Activated T-cell treated with anti-CD3 and anti-CD28 coated beads, Interleukin-2, amount 50 U/mL, for 4 hours (primary cell): ENCODE measurements around the gene CCDC188. TPM values are rescaled to one million over a fixed set of nuclear protein-coding genes. Genes with fewer than 3 reads are reported as not detected.

Experiments
- ATAC-seq, 2 donors: fragments of 200-7000 bp; cut with Tn5 transposase; one replicate each; pipeline ENCODE4 v1.10.0; 2021
- DNase-seq: peaks from one replicate; pipeline ENCODE4 v3.0.0-alpha.2; 2020
- H3K27me3 Mint-ChIP-seq: one replicate; pipeline ENCODE4 v1.8.0; 2021; ENCODE audit warnings: low read depth, mixed read lengths
- H3K36me3 Mint-ChIP-seq: one replicate; pipeline ENCODE4 v1.8.0; 2022; ENCODE audit warnings: mixed read lengths; ENCODE audit not compliant: insufficient read depth
- H3K4me1 Mint-ChIP-seq: one replicate; pipeline ENCODE4 v1.8.0; 2021; ENCODE audit warnings: low read depth, mixed read lengths
- H3K4me3 Mint-ChIP-seq: one replicate; pipeline ENCODE4 v1.8.0; 2021; ENCODE audit warnings: mild to moderate bottlenecking, moderate library complexity, mixed read lengths
- H3K9me3 Mint-ChIP-seq: one replicate; pipeline ENCODE4 v1.8.0; 2021; ENCODE audit warnings: mixed read lengths
- total RNA-seq, 3 donors: library from RNA; stranded (reverse); gene quantifications; one replicate each; pipeline ENCODE4 v1.2.1, GENCODE V29; 2021

The CCDC188 gene
- total RNA-seq, 3 donors from 2014 or later: not detected

- H3K4me1 Mint-ChIP-seq: peaks cover 45% of the 10 kb centered on the region
- no peak overlapping the region for H3K4me3 Mint-ChIP-seq
- ATAC-seq: no peak
- H3K9me3 Mint-ChIP-seq: no peaks in the 10 kb centered on the region
- DNase-seq: no peak
- H3K27me3 Mint-ChIP-seq: no peaks in the 10 kb centered on the region
- peaks cover 20% of the 10 kb centered on the region for H3K36me3 Mint-ChIP-seq
Measured at GRCh38 chr22:20102203-20102780, 48.6 kb downstream of the CCDC188 start.

GRCh38 chr22:20101638-20102037 lies 49.2 kb downstream of the CCDC188 start:
- H3K9me3 Mint-ChIP-seq: no peaks in the 10 kb centered on the region
- peaks cover 26% of the 10 kb centered on the region for H3K36me3 Mint-ChIP-seq
- ATAC-seq: no peak
- no peak for DNase-seq
- H3K27me3 Mint-ChIP-seq: no peaks in the 10 kb centered on the region
- peaks cover 47% of the 10 kb centered on the region for H3K4me1 Mint-ChIP-seq
- no peak overlapping the region for H3K4me3 Mint-ChIP-seq

- no peak for ATAC-seq
- H3K27me3 Mint-ChIP-seq: no peaks in the 10 kb centered on the region
- H3K4me3 Mint-ChIP-seq: no peak overlapping the region
- no peaks in the 10 kb centered on the region for H3K9me3 Mint-ChIP-seq
- no peak for DNase-seq
- peaks cover 58% of the 10 kb centered on the region for H3K4me1 Mint-ChIP-seq
- H3K36me3 Mint-ChIP-seq: peaks cover 40% of the 10 kb centered on the region
Measured at GRCh38 chr22:20099099-20099711, 51.6 kb downstream of the CCDC188 start.

Other genes starting within 250 kb of the CCDC188 start
- 100 to 1,000 TPM in 1 of 3 donors, 10 to 100 TPM in 2; 95.0 to 118 (median 95.5) TPM for gene COMT, start 209.3 kb downstream of the CCDC188 start, total RNA-seq
- 10 to 100 TPM; 15.4 to 21.6 (median 19.4) TPM for gene TXNRD2, start 209.2 kb downstream of the CCDC188 start, total RNA-seq
- 1 to 10 TPM; 2.3 to 3.6 (median 2.8) TPM for gene ARVCF, start 134.2 kb downstream of the CCDC188 start, total RNA-seq
- 10 to 100 TPM; 23.1 to 26.8 (median 25.3) TPM for gene TANGO2, start 129.9 kb downstream of the CCDC188 start, total RNA-seq
- gene DGCR8, start 70.8 kb downstream of the CCDC188 start, total RNA-seq: 10 to 100 TPM; 56.2 to 65.3 (median 60.9) TPM
- 100 to 1,000 TPM; 453 to 533 (median 503) TPM for gene RANBP1, start 35.0 kb downstream of the CCDC188 start, total RNA-seq
- 100 to 1,000 TPM; 143 to 161 (median 146) TPM for gene TRMT2A, start 33.8 kb downstream of the CCDC188 start, total RNA-seq
- gene ZDHHC8, start 19.3 kb downstream of the CCDC188 start, total RNA-seq: 10 to 100 TPM; 88.2 to 99.5 (median 89.5) TPM
- 1 to 10 TPM in 2 of 3 donors, under 1 TPM in 1; 0.89 to 1.4 (median 1.0) TPM for gene RTN4R, start 117.3 kb upstream of the CCDC188 start, total RNA-seq
- 10 to 100 TPM; 30.3 to 38.1 (median 33.2) TPM for gene DGCR6L, start 169.0 kb upstream of the CCDC188 start, total RNA-seq
- 10 to 100 TPM; 16.4 to 21.1 (median 19.4) TPM for gene ZNF74, start 243.1 kb upstream of the CCDC188 start, total RNA-seq